ENCODE data around the gene MEGF11. TPM values are rescaled to one million over a fixed set of nuclear protein-coding genes. Genes with fewer than 3 reads are reported as not detected.

MEGF11 gene
- total RNA-seq, 3 donors from 2014 or later, result not detected

DNA sequence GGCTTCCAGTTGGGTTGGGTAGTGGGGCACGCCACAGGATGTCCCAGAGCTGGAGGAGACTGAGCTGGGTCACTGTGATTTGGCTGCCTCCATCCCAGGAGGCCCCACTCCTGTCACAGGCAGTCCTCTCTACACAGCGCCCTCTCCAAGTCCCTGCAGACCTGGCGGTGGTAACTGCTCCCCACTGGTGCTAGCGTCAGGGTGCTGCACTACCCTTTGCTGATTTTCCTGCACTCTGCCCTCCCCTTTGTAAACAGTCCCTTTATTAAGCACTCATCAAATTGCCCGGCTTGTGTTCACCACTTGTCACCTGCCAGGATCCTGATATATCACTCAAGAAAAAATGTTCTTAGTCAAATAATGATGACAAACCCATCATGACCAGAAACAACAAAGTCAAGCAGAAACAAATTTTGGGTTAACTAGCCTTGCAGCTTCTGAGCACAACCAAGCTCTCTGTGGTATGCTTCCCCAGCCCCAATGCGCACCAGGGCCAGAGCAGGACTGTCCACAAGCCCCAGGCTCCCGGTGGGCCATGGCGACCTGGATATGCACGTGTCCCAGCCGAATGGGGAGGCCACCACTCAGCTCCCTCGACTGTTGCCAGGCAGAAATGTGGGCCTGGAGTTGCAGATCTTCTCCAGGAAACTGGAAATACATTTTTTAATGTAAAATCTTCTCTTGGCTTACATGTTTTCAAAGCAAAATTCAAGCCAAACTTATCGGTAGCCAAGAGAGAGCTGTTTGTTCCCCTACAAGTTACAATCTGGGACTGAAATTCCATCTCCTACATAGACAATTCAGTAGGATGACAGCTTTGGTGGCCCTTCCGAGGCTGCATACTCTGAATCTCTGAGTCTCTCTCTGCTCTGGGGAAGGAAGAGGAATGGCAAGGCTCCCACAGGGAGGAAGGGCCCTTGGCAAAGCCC is 24.5 kb downstream of the MEGF11 start:
- Histone ChIP-seq H3K4me1 (no peaks in the 10 kb centered on the region), H3K36me3 (no peaks in the 10 kb centered on the region), H3K27ac (no peak overlapping the region), H3K9me3 (no peaks in the 10 kb centered on the region), H3K4me3 (no peak overlapping the region), H3K27me3 (no peaks in the 10 kb centered on the region)
- TF ChIP-seq, protein P1, sequence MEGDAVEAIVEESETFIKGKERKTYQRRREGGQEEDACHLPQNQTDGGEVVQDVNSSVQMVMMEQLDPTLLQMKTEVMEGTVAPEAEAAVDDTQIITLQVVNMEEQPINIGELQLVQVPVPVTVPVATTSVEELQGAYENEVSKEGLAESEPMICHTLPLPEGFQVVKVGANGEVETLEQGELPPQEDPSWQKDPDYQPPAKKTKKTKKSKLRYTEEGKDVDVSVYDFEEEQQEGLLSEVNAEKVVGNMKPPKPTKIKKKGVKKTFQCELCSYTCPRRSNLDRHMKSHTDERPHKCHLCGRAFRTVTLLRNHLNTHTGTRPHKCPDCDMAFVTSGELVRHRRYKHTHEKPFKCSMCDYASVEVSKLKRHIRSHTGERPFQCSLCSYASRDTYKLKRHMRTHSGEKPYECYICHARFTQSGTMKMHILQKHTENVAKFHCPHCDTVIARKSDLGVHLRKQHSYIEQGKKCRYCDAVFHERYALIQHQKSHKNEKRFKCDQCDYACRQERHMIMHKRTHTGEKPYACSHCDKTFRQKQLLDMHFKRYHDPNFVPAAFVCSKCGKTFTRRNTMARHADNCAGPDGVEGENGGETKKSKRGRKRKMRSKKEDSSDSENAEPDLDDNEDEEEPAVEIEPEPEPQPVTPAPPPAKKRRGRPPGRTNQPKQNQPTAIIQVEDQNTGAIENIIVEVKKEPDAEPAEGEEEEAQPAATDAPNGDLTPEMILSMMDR (IDR thresholded peaks at IDR 0.05), result no peak
- TF ChIP-seq POLR2AphosphoS5 (IDR thresholded peaks at IDR 0.05) (no peak), POLR2A (IDR thresholded peaks at IDR 0.05) (no peak)
- intact Hi-C loops (cut with DNase I; ENCODE audit: low total_unique reads), result no loop called here
- no peak for DNase-seq (ENCODE audit: low spot score in 2 of 2)

DNA sequence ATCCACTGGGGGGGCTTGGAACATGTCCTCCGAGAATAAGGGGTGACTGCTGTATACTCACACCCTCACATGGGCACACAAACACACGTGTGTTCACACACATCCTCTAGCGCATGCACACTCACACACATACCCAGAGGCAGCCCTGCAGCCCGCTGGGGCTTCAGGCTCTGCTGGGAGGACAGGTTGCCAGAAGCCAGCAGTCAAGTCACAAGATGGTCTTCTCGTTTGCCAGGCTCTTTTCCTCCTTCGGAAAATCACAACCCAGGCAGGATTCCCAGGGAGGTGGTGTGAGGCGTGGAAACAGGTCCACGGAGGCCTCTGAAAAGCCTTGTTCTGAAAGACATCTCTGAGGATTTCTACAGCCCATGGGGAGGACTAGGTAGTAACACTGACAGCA is 26.8 kb downstream of the MEGF11 start:
- H3K9me3 ChIP-seq, result no peaks in the 10 kb centered on the region
- no peaks in the 10 kb centered on the region for H3K4me1 ChIP-seq
- no peak overlapping the region for H3K27ac ChIP-seq
- intact Hi-C loops (cut with DNase I; ENCODE audit: low total_unique reads), result no loop called here
- DNase-seq (ENCODE audit: low spot score in 2 of 2), result no peak
- TF ChIP-seq, protein P1 (IDR thresholded peaks at IDR 0.05), result no peak
- TF ChIP-seq POLR2AphosphoS5 (IDR thresholded peaks at IDR 0.05), result no peak
- no peak for TF ChIP-seq POLR2A (IDR thresholded peaks at IDR 0.05)
- no peaks in the 10 kb centered on the region for H3K36me3 ChIP-seq
- no peaks in the 10 kb centered on the region for H3K27me3 ChIP-seq
- no peak overlapping the region for H3K4me3 ChIP-seq

DNA sequence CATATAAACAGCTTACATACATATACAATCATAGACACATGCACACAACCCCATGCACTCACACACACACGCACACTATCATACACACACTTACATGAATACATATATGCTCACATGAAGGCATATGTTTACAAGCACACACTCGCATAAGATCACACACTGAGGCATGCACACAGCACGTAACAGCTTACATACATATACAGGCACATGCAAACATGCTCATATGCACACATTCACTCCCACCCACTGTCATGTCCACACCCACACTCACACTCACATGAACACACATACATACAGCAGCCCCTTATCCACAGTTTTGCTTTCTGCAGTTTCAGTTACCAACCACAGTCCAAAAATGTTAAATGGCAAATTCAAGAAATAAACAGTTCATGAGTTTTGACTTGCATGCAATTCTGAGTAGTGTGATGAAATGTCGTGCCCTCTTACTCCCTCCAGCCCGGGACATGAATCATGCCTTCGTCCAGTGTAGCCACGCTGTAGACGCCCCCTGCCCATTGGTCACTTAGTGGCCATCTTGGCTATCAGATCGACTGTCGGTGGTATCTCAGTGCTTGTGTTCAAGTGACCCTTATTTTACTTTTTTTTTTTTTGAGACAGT is 27.8 kb downstream of the MEGF11 start:
- intact Hi-C loops (cut with DNase I; ENCODE audit: low total_unique reads), result no loop called here
- DNase-seq (ENCODE audit: low spot score in 2 of 2), result no peak
- Histone ChIP-seq H3K9me3 (no peaks in the 10 kb centered on the region), H3K4me3 (no peak overlapping the region), H3K27me3 (no peaks in the 10 kb centered on the region), H3K4me1 (no peaks in the 10 kb centered on the region), H3K27ac (no peak overlapping the region), H3K36me3 (no peaks in the 10 kb centered on the region)
- TF ChIP-seq POLR2AphosphoS5 (IDR thresholded peaks at IDR 0.05) (no peak), POLR2A (IDR thresholded peaks at IDR 0.05) (no peak)
- TF ChIP-seq, protein P1 (IDR thresholded peaks at IDR 0.05), result no peak

DNA sequence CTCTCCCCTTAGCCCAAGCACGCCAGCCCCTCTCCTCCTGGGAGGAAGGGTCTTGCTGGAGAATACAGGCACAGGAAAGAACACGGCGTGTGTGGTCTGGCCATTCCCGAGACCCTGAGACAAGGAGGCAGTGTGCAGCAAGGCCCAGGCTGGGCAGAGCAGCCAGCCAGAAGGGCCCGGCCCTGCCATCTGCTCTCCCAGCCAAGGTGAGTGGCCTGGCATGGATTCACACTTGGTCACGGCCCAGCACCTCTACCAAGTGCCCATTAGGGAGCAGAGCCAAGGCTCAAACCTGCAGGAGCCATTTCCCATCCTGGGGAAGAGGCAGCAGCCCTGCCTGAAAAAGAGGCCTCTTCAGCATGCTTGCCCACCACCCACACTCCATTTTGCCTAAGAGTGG is 28.6 kb downstream of the MEGF11 start:
- no peaks in the 10 kb centered on the region for H3K4me1 ChIP-seq
- no peak for TF ChIP-seq POLR2A (IDR thresholded peaks at IDR 0.05)
- TF ChIP-seq POLR2AphosphoS5 (IDR thresholded peaks at IDR 0.05), result no peak
- TF ChIP-seq, protein P1 (IDR thresholded peaks at IDR 0.05), result no peak
- H3K9me3 ChIP-seq, result no peaks in the 10 kb centered on the region
- H3K4me3 ChIP-seq, result no peak overlapping the region
- no peak overlapping the region for H3K27ac ChIP-seq
- no peaks in the 10 kb centered on the region for H3K36me3 ChIP-seq
- intact Hi-C loops (cut with DNase I; ENCODE audit: low total_unique reads), result no loop called here
- H3K27me3 ChIP-seq, result no peaks in the 10 kb centered on the region
- no peak for DNase-seq (ENCODE audit: low spot score in 2 of 2)

Measured in breast epithelium (tissue), 4 donors.